ENCODE measurements around the gene STEAP3. TPM values are rescaled to one million over a fixed set of nuclear protein-coding genes. Genes with fewer than 3 reads are reported as not detected.

Gene STEAP3
- total RNA-seq, 1 donor from 2014 or later: 7.7 TPM

DNA sequence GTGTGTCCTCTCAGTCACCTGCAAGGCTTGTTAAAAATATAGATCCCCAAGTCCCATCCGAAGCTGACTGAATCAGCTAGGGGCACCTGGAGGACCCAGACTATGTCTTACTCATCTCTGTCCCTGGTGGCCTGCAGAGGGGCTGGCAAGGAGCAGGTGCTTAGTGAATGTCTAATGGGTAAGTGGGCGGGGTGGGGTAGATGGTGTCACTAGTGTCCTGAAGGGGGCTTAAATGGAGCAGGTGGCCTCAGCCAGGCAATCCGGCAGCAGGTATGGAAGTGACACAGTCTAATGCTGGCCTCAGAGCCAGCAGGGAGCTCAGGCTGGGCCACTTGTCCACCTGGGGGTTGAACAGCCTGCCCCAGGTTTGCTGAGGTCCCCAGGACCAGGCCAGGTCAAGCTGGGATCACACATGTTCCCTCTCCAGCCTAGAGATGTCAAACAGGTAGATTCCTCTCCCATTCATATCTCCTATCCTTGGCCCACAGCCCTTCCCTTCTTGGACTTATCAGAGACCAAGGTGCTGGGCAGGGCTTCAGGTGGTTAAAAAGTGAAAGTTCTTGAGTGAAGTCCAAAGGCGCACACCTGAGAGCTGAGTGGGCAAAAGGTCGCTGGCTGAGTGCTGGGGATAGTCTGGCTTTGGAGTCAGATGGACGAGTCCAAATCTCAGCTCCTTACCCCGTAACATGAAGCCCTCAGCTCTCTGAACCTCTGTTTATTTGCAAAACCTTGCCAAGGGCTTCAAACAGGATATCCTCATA is 1.7 kb downstream of the STEAP3 start:
- no peak for DNase-seq (ENCODE audit: low read depth in 2 of 2)

- no peak for DNase-seq (ENCODE audit: low read depth in 2 of 2)
These were observed 2.3 kb downstream of the STEAP3 start for GRCh38 chr2:119225926-119226325.

DNA sequence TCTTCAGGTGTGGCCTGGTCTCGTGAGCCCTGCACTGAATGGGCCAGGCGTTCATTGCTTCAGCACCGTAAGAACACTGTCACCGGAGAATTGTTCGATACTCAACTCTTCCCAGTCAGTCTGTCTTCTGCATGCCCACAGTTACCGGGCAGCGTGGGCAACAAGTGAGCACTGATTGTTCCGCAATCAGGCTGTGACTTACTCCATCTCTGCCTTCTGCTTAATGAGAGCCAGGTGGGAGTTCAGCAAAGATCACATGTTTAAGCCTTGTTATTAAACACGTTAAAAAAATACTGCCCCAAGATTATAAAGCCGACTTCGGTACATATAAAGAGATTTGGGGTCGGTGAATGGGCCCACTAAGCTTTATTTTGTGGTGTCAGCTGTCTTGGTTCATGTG is 3.7 kb downstream of the STEAP3 start:
- DNase-seq (ENCODE audit: low read depth in 2 of 2): no peak

GRCh38 chr2:119228136-119228535 is 4.5 kb downstream of the STEAP3 start:
- DNase-seq (ENCODE audit: low read depth in 2 of 2): no peak

GRCh38 chr2:119228964-119229363 is 5.3 kb downstream of the STEAP3 start:
- no peak for DNase-seq (ENCODE audit: low read depth in 2 of 2)

- DNase-seq (ENCODE audit: low read depth in 2 of 2): no peak
These were observed 6.1 kb downstream of the STEAP3 start for GRCh38 chr2:119229716-119230115.

- peak in 1 of 2 donors; percentile 47 for DNase-seq (ENCODE audit: low read depth in 2 of 2)
These were observed 6.9 kb downstream of the STEAP3 start for GRCh38 chr2:119230219-119231185.

DNA sequence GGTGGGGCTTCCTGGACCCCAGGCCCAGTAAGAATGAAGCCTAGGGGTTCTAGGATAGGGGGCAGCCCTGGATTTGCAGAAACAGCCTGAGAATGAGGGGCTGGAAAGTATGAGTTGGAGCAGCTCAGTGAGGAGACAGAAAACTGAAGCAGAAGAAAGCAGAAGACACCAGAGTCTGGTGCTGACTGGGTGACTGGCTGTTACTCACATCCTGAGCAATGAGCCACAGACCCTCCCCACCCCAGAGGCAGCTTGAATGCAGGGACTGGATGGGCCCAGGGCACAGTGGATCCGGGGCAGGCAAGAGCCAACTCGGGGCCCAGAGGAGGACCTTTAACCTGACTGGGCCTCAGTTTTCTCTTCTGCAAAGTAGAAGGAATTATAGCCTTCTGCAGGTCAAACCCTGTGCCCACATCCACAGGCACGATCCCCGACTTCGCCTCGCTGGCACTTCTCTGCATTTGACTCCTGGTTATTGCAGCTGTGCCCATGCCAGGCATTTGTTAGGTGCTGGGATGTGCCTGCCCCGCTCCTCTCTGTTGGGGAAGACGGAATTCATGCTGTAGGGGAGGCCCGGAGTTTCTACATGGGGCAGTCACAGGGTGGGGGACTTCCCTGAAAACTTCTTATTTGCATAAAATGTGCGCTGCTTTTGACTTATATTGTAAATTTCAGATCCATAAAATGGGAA is 8.5 kb downstream of the STEAP3 start:
- DNase-seq (ENCODE audit: low read depth in 2 of 2): peak in 1 of 2 donors; percentile 33

DNA sequence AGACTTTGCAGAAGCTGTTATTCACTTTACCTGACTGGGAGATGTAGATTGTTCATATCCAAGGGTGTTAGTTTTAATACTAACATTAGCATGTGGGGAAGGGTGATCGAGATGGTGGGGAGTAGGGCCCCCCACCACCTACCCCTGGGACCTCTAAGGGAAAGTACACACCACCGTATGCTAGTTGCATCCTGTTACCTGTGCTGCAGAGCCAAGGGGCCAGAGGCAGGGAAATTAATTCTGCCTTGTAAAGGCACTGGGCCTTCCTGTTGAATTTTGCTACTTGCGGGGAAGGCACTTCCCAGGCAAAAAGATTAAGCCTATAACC is 9.0 kb downstream of the STEAP3 start:
- DNase-seq (ENCODE audit: low read depth in 2 of 2): no peak

- DNase-seq (ENCODE audit: low read depth in 2 of 2): no peak
These were observed 9.8 kb downstream of the STEAP3 start for GRCh38 chr2:119233326-119234020.

DNA sequence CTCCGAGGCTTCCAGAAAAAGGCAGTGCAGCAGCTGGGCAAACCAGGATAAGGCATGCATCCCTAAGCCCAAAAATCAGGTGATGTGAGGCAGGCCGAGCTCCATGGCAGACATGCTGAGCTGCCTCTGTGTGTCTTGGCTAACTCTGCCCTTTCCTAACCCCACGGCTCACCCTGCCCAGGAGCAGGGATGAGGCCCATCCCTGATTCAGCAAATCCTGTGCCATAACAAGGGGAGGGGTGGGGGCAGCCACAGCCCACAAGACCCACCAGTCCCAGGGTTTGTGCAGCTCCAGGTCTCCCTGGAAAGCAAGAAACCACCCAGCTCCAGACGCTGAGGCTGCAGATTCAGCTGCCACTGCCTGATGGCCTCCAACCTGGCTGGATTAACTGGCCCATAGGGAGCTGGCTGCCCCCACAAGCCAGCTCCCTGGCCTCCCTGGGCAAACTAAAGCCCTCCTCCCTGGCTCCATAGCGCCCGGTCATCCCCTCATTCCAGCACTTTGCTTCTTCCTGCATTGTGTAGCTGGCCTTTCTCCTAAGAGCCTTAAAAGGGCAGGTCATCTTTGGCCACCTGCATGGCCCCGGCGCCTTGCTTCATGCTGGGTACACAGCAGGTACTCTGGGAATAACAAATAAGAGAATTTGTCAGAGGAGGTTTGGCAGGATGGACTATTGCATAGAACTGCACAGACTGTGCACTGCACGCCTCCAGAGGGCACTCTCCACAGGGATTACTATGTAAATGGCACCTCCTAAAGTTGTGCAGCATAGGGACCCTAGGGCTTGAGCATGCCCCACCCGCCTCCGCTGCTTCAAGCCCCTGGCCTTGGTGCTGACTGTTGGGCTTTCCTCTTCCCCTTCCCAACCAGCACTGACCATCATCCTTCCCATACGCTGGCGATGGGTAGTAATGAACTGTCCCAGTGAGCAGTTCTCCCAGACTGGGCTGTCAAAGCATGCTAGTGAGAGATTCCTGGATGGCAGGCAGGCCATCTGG is 10.7 kb downstream of the STEAP3 start:
- peak in 1 of 2 donors; percentile 59 for DNase-seq (ENCODE audit: low read depth in 2 of 2)

- DNase-seq (ENCODE audit: low read depth in 2 of 2): no peak
These were observed 13.2 kb downstream of the STEAP3 start for GRCh38 chr2:119236796-119237195.

DNA sequence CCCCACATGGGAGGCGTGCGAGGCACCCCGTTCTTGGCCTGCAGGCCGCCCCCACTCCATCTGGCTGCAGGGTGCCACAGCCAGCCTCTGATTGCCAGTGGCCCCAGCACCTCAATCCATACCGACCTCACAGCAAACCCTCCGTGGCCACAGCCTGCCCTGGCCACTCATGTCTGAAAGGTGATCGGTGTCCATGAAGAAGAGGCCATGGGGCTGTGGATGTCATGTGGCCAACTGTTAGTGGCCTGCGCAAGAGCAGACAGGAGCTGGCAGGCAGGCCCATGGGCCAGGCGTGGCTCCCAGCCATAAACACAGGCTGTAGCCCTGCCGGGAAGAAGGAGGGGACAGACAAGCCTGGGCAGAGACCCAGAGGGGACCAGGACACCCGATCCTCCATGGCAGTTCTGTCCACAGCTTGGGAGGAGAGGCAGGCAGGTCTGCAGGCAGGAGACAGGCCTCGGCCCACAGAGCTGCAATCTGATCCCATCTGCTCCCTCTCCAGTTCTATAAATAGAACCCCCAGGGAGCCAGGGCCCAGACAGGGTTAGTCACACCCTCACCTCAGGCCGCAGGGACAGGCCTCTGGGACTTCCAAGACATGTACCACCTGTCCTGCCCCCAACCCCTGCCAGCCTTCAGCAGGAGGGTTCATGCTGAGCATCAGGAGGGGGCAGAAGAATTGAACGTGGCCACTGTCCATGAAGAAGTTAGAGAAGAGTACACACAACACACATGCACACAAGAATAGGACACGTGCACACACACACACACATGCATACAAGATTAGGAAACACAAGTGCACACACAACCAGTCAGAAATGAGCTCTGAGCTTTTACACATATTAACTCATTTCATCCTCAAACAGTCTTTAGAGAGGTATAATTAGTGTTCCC is 16.9 kb downstream of the STEAP3 start:
- DNase-seq (ENCODE audit: low read depth in 2 of 2): peak in 1 of 2 donors; percentile 22

- no peak for DNase-seq (ENCODE audit: low read depth in 2 of 2)
These were observed 17.5 kb downstream of the STEAP3 start for GRCh38 chr2:119241205-119241532.

DNA sequence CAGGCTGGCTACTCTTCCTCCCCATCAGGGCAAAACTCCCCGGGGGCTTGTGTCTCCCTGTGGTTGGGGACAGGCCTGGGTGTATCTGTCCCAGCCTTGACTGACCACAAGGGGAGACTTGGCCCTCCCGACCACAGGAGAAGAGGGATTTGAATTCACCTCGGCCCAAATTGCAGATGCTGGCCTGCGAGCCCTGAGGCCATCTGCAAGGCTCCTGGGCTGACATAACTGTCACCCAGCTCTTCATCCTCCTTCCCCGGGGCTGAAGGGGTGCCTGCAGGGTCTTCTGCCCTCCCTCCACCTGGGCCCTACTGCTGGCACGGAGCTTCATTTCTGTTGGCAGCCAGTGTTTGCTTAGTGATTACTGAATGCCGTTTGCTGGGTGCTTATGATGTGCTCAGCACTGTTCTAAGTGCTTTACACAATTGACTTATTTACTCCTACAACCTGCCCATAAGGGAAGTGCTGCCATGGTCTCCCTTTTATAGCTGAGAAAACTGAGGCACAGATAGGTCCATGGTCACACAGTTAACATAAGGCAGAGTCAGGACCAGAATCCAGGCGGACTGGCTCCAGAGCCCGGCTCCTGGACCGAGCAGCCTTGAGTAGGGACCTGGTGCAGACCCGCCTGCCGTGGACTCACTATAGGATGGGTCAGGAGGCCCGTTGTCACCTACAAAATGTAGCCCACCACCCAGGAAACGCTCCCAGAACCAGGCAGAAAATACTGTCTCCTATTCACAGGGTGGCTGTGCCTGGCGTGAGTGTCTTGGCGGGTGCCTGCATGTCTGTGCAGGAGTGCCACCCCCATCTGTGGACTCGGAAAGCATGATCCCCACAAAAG is 18.9 kb downstream of the STEAP3 start:
- DNase-seq (ENCODE audit: low read depth in 2 of 2): no peak

GRCh38 chr2:119243621-119244020 is 20.0 kb downstream of the STEAP3 start:
- DNase-seq (ENCODE audit: low read depth in 2 of 2): no peak

DNA sequence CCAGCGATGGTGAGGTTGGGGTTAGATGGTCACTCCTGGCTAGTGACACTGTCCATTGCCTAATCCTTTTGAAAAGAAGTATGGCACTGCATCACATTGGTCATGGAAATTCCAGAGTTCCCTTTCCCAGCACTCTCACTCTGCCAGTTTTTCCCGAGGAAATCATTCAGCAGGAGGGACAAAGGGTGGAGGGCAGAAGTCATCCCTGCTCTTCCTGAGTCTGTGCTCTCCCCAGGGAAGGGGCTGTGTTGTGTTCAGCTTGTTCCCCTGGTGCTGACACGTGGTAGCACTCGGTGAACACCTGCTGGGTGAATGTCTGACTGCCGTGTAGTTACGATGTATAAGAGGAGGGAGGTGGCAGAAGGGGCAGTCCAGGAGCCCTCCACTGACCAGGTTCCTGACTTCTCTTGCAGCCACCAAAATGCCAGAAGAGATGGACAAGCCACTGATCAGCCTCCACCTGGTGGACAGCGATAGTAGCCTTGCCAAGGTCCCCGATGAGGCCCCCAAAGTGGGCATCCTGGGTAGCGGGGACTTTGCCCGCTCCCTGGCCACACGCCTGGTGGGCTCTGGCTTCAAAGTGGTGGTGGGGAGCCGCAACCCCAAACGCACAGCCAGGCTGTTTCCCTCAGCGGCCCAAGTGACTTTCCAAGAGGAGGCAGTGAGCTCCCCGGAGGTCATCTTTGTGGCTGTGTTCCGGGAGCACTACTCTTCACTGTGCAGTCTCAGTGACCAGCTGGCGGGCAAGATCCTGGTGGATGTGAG is 21.6 kb downstream of the STEAP3 start:
- peak; percentile 79 to 98 for DNase-seq (ENCODE audit: low read depth in 2 of 2)

GRCh38 chr2:119245841-119246230 is 22.2 kb downstream of the STEAP3 start:
- DNase-seq (ENCODE audit: low read depth in 2 of 2): no peak

Measured in dermis microvascular lymphatic vessel endothelial cell (primary cell).